Karpas-422 (cell line): ENCODE results near the gene CCR1. TPM values are rescaled to one million over a fixed set of nuclear protein-coding genes. Genes with fewer than 3 reads are reported as not detected.

Experiments used
- DNase-seq: peaks from one replicate; pipeline ENCODE4 v3.0.0-alpha.2; 2015
- H2AFZ ChIP-seq: fragments of 200-600 bp; sonication (generic); 2 replicates; pipeline ENCODE4 v1.6.1; 2014; ENCODE audit warnings: antibody characterized with exemption, low read length, mixed read lengths
- H3K27ac ChIP-seq: fragments of 200-600 bp; sonication (generic); 2 replicates; pipeline ENCODE4 v1.5.1; 2014; ENCODE audit warnings: mild to moderate bottlenecking, low read length, moderate library complexity
- H3K27me3 ChIP-seq: fragments of 200-600 bp; sonication (generic); 2 replicates; pipeline ENCODE4 v1.6.1; 2014; ENCODE audit warnings: low read length, mixed read lengths
- H3K36me3 ChIP-seq: fragments of 200-600 bp; sonication (generic); 2 replicates; pipeline ENCODE4 v1.6.1; 2014; ENCODE audit warnings: low read length, mixed read lengths; ENCODE audit not compliant: insufficient read depth
- H3K4me1 ChIP-seq: fragments of 200-600 bp; sonication (generic); 2 replicates; pipeline ENCODE4 v1.6.1; 2014; ENCODE audit warnings: mild to moderate bottlenecking, low read length, mixed read lengths
- H3K4me2 ChIP-seq: fragments of 200-600 bp; sonication (generic); 2 replicates; pipeline ENCODE4 v1.6.1; 2014; ENCODE audit warnings: low read length, low read depth, mild to moderate bottlenecking; ENCODE audit not compliant: poor library complexity, severe bottlenecking
- H3K4me3 ChIP-seq: fragments of 200-600 bp; sonication (generic); 2 replicates; pipeline ENCODE4 v1.5.1; 2014; ENCODE audit warnings: mild to moderate bottlenecking, antibody characterized with exemption, low read length, mixed read lengths
- H3K79me2 ChIP-seq: fragments of 200-600 bp; sonication (generic); 2 replicates; pipeline ENCODE4 v1.6.1; 2014; ENCODE audit warnings: mild to moderate bottlenecking, low read length, mixed read lengths
- H3K9ac ChIP-seq: fragments of 200-600 bp; sonication (generic); 2 replicates; pipeline ENCODE4 v1.6.0; 2014; ENCODE audit warnings: low read length
- H3K9me2 ChIP-seq: fragments of 200-600 bp; sonication (generic), shearing (Covaris generic); replicated peaks from 2 replicates; pipeline ENCODE4 v1.6.0; 2014; ENCODE audit warnings: mild to moderate bottlenecking, low read length, moderate library complexity; ENCODE audit not compliant: insufficient read depth
- H3K9me3 ChIP-seq: fragments of 300-700, 200-600 bp; sonication (generic); 2 replicates; pipeline ENCODE4 v1.6.1; 2014; ENCODE audit warnings: low read length, mixed read lengths
- H4K20me1 ChIP-seq: fragments of 200-600 bp; sonication (generic); 2 replicates; pipeline ENCODE4 v1.6.1; 2014; ENCODE audit warnings: mild to moderate bottlenecking, antibody characterized with exemption, low read length, low read depth; ENCODE audit not compliant: insufficient read depth
- total RNA-seq: library from RNA; depleted of rRNA; stranded (reverse); fragments of >200 nt; shearing (Covaris generic); gene quantifications from 2 replicates; pipeline ENCODE4 v1.2.3, GENCODE V29; 2014; ENCODE audit warnings: low replicate concordance

The CCR1 gene
- total RNA-seq, 1 experiment from 2014 or later: not detected

DNA sequence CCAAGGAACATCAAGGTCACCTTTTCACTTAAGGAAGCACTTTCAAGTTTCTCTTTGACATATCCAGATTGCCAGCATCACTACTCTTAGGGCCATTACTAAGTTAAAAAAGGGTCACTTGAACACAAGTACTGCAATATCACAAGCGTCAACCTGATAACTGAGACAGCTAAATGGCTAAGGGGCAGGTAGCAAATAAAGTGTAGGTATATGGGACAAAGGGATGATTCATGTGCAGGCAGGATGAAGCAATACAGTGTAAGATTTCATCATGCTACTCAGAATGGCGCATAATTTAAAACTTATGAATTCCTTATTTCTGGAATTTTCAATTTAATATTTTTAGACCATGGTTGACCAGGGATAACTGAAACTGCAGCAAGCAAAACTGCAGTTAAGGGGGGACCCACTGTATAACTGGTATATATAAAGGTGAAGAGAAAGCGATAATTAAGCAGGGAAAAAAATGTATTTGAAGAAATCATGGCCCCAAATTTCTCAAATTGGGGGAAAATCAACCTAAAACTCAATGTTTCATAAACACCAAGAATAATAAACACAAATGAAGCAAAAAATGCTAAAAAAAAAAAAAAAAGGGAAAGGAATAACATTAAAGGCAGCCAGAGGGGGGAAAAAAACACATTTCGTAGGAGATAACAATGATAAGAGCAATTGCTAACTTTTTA is 13.1 kb downstream of the CCR1 start:
- no peaks in the 10 kb centered on the region for H3K9me2 ChIP-seq
- H2AFZ ChIP-seq: no peak overlapping the region
- no peaks in the 10 kb centered on the region for H3K79me2 ChIP-seq
- DNase-seq: no peak
- no peak overlapping the region for H3K9ac ChIP-seq
- H3K9me3 ChIP-seq: peaks cover 8% of the 10 kb centered on the region; the same call in 1 of the 2 replicates
- no peaks in the 10 kb centered on the region for H3K36me3 ChIP-seq
- no peaks in the 10 kb centered on the region for H4K20me1 ChIP-seq
- H3K4me2 ChIP-seq: no peak overlapping the region
- H3K4me1 ChIP-seq: no peaks in the 10 kb centered on the region
- H3K27ac ChIP-seq: no peak overlapping the region
- peaks cover 4% of the 10 kb centered on the region; the same call in 1 of the 2 replicates for H3K27me3 ChIP-seq
- H3K4me3 ChIP-seq: no peak overlapping the region

DNA sequence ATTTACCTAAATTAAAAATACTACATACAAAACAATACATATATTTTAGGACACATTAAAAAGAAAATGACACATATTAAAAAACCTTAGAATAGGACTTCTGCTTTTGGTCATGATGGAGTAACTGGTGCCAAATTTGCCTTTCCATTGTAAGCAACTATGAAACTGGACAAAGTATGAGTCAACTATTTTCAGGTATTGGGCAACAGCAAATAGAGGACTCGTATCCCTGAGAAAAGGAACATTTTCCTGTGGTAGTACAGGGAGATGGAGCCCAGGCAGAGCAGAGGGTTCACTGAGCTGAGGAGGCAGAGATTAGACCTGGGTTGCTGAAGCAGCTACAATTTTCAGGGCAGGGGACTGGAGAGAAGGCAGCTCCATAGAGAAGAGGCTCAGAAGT is 14.7 kb downstream of the CCR1 start:
- Histone ChIP-seq H3K9ac (no peak overlapping the region), H3K4me3 (no peak overlapping the region), H2AFZ (no peak overlapping the region), H3K27me3 (peaks cover 4% of the 10 kb centered on the region; the same call in 1 of the 2 replicates), H4K20me1 (no peaks in the 10 kb centered on the region), H3K4me1 (no peaks in the 10 kb centered on the region), H3K4me2 (no peak overlapping the region), H3K36me3 (no peaks in the 10 kb centered on the region), H3K9me3 (peaks cover 8% of the 10 kb centered on the region; the same call in 1 of the 2 replicates), H3K79me2 (no peaks in the 10 kb centered on the region), H3K27ac (no peak overlapping the region), H3K9me2 (no peaks in the 10 kb centered on the region)
- no peak for DNase-seq

DNA sequence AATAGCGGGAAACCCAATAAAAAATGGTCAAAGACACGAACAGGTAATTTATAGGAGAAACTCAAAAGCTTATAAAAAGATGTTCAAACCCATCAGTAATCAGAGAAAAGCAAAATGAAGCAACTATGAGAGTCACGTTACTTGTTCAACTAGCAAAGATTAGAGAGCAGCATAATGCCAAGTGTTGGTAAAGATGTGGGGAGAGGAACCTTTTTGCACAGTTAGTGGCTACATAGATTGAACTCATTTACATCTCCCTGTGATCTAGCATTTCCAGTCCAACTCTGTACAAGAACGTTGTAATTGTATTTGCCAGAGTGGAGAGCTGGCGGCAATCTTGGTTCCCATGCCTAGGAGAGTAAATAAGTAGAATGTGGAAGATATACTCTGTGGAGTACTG is 15.2 kb downstream of the CCR1 start:
- Histone ChIP-seq H2AFZ (no peak overlapping the region), H3K27ac (no peak overlapping the region), H3K9me2 (no peaks in the 10 kb centered on the region), H3K4me1 (no peaks in the 10 kb centered on the region), H3K79me2 (no peaks in the 10 kb centered on the region), H3K27me3 (peaks cover 4% of the 10 kb centered on the region; the same call in 1 of the 2 replicates), H3K36me3 (no peaks in the 10 kb centered on the region), H3K9ac (no peak overlapping the region), H3K4me2 (no peak overlapping the region), H3K4me3 (no peak overlapping the region), H3K9me3 (peaks cover 8% of the 10 kb centered on the region; the same call in 1 of the 2 replicates), H4K20me1 (no peaks in the 10 kb centered on the region)
- DNase-seq: no peak

DNA sequence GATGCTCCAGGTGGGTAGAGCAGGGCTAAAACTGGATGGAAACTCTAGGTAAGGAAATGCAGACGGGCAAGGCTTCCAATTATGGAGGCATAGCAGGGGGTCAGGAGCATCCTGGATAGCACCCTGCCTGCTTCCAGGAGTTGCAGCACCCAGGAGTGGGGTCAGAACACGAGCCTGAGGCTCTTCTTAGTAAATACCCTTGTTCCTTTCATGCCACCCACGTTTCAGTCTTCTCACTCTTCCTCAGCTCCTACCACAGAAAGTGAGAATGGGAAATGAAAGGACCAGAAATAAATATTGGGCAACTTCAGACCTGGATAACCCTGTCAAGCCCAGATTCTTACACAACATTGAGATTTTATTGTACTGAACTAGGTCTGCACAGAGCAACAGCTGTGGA is 16.4 kb downstream of the CCR1 start:
- peaks cover 9% of the 10 kb centered on the region for H3K4me1 ChIP-seq
- H3K27me3 ChIP-seq: peaks cover 4% of the 10 kb centered on the region; the same call in 1 of the 2 replicates
- H3K4me3 ChIP-seq: no peak overlapping the region
- no peak overlapping the region for H3K27ac ChIP-seq
- no peaks in the 10 kb centered on the region for H3K9me2 ChIP-seq
- no peaks in the 10 kb centered on the region for H3K79me2 ChIP-seq
- no peak overlapping the region for H3K9ac ChIP-seq
- H3K9me3 ChIP-seq: peaks cover 8% of the 10 kb centered on the region; the same call in 1 of the 2 replicates
- no peak overlapping the region for H2AFZ ChIP-seq
- H3K4me2 ChIP-seq: no peak overlapping the region
- DNase-seq: no peak
- H3K36me3 ChIP-seq: no peaks in the 10 kb centered on the region
- no peaks in the 10 kb centered on the region for H4K20me1 ChIP-seq

DNA sequence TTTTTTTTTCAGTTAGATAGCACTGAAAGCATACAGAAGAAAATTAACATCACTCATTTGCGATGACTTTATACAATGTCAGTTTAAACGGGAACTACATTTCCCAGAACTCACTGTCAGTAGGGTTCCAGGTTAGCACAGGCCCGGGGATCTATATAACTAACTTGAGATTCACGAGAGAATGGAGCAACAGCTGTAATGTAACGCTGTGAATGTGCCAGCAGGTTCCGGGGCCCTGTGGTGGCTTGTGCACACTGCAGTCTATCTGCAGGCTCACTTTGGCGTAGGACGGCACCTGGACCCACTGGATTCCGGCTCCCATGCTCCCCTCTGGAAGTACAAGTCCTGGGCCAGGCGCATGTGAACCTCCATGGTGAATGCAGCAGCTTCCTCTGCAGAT is 19.4 kb downstream of the CCR1 start:
- Histone ChIP-seq H3K9me3 (peaks cover 4% of the 10 kb centered on the region; the same call in 1 of the 2 replicates), H3K27ac (no peak overlapping the region), H4K20me1 (no peaks in the 10 kb centered on the region), H3K9ac (no peak overlapping the region), H3K79me2 (no peaks in the 10 kb centered on the region), H3K4me3 (no peak overlapping the region), H3K4me1 (peaks cover 19% of the 10 kb centered on the region), H3K27me3 (peaks cover 4% of the 10 kb centered on the region; the same call in 1 of the 2 replicates), H3K4me2 (no peak overlapping the region), H3K9me2 (no peaks in the 10 kb centered on the region), H2AFZ (no peak overlapping the region), H3K36me3 (no peaks in the 10 kb centered on the region)
- DNase-seq: no peak

DNA sequence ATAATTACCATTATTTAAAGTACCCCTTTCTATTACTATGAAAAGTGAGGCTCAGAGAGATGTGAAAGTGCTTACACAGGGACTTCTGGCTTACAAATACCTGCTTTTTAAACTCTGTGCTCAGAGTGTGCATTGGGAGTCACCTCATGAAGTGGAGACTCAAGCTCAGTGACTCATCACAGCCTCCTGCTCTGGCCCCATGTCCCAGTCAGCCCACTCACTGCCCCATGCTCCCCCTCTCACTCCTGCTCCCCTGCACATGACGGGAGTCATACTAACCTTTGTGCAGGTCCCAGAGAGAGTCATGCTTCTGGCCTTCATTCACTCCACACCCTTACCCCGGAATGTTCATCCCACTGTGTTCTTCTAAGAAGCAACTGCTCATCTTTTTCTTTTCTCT is 20.2 kb downstream of the CCR1 start:
- no peak overlapping the region for H3K4me2 ChIP-seq
- DNase-seq: no peak
- H3K9ac ChIP-seq: no peak overlapping the region
- H3K9me3 ChIP-seq: peaks cover 1% of the 10 kb centered on the region; the same call in 1 of the 2 replicates
- no peaks in the 10 kb centered on the region for H3K9me2 ChIP-seq
- H3K27me3 ChIP-seq: peaks cover 1% of the 10 kb centered on the region; the same call in 1 of the 2 replicates
- no peak overlapping the region for H3K27ac ChIP-seq
- H3K79me2 ChIP-seq: no peaks in the 10 kb centered on the region
- no peaks in the 10 kb centered on the region for H3K36me3 ChIP-seq
- H3K4me3 ChIP-seq: no peak overlapping the region
- H4K20me1 ChIP-seq: no peaks in the 10 kb centered on the region
- peaks cover 26% of the 10 kb centered on the region for H3K4me1 ChIP-seq
- no peak overlapping the region for H2AFZ ChIP-seq

DNA sequence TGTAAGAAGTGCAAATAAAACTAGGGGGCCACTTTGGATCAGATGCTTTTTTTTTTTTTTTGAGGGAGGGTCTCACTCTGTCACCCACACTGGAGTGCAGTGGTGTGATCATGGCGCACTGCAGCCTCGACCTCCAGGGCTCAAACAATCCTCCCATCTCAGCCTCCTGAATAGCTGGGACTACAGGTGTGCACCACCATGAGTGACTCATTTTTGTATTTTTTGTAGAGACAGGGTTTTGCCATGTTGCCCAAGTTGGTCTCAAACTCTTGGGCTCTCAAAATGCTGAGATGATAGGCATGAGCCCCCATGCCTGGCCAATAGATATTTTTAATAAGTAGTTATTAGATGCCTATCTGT is 20.8 kb downstream of the CCR1 start:
- Histone ChIP-seq H3K79me2 (no peaks in the 10 kb centered on the region), H2AFZ (no peak overlapping the region), H4K20me1 (no peaks in the 10 kb centered on the region), H3K36me3 (no peaks in the 10 kb centered on the region), H3K9me3 (no peaks in the 10 kb centered on the region), H3K27ac (no peak overlapping the region), H3K4me3 (no peak overlapping the region), H3K4me2 (peak overlapping the region; percentile 51), H3K4me1 (peaks cover 29% of the 10 kb centered on the region), H3K9me2 (no peaks in the 10 kb centered on the region), H3K9ac (no peak overlapping the region), H3K27me3 (no peaks in the 10 kb centered on the region)
- no peak for DNase-seq

DNA sequence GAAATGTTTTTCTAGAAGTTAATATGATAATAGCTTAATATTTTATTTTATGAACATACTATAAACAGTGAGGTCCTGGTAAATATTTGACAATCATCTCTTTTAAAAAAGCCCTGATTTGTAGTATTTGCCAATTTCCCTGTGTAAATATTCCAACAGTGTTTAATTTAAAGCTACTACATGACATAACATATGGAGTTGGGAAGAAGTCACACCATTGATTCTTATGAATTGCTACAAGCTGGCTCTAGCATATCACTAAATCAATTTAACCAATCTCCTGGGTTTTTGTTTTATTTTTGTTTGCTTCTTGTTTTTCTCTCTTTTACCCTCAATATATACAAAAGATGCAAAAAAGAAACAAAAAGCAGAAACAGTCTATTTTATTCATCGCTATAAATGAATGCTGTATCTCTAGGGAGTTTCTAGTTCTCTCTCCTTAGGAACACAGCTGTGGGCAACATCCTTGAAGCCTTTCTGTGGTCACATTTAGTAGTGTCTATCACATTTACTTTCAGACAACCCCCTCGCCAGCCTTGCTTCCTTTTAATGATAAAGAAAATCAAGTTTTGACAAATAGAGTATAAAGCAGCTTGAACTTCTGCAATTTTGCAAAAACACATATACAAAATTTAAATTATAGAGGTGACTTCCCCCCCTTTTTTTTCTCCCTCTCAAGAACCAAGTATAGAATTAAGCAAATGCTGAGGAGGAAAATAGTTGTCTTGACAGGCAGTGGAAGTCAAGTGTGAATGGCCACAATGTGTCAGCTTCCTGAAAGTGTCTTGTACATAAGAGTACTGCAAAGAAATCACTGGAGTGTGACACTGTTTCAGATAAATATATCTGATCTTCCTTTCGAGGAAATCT is 21.4 kb downstream of the CCR1 start:
- Histone ChIP-seq H3K4me1 (peaks cover 29% of the 10 kb centered on the region), H3K9ac (no peak overlapping the region), H3K36me3 (no peaks in the 10 kb centered on the region), H3K4me3 (no peak overlapping the region), H3K9me2 (no peaks in the 10 kb centered on the region), H3K27me3 (no peaks in the 10 kb centered on the region), H3K9me3 (no peaks in the 10 kb centered on the region), H3K4me2 (peak overlapping the region; percentile 51), H3K79me2 (no peaks in the 10 kb centered on the region), H4K20me1 (no peaks in the 10 kb centered on the region), H3K27ac (0 out of 2 replicates have a peak overlapping the region, but pooled peaks have one; percentile 20), H2AFZ (no peak overlapping the region)
- peak; percentile 89 for DNase-seq
